Osteocyte (in vitro differentiated cells): Measurements from ENCODE around the gene RNF217. TPM values are rescaled to one million over a fixed set of nuclear protein-coding genes. Genes with fewer than 3 reads are reported as not detected.

Experiments
- DNase-seq: peaks from one replicate; pipeline ENCODE4 v3.0.0; 2021; ENCODE audit warnings: mixed read lengths; ENCODE audit not compliant: unreplicated experiment; ENCODE audit errors: extremely low spot score
- H3K27ac Mint-ChIP-seq: one replicate; pipeline ENCODE4 v1.8.0; 2021; ENCODE audit warnings: mild to moderate bottlenecking, mixed read lengths; ENCODE audit not compliant: unreplicated experiment
- H3K27me3 Mint-ChIP-seq: one replicate; pipeline ENCODE4 v1.8.0; 2021; ENCODE audit warnings: mixed read lengths; ENCODE audit not compliant: unreplicated experiment
- H3K36me3 Mint-ChIP-seq: one replicate; pipeline ENCODE4 v1.8.0; 2021; ENCODE audit warnings: mixed read lengths; ENCODE audit not compliant: unreplicated experiment
- H3K4me1 Mint-ChIP-seq: one replicate; pipeline ENCODE4 v1.8.0; 2021; ENCODE audit warnings: mixed read lengths; ENCODE audit not compliant: unreplicated experiment
- H3K4me3 Mint-ChIP-seq: one replicate; pipeline ENCODE4 v1.8.0; 2021; ENCODE audit warnings: mild to moderate bottlenecking, moderate library complexity, mixed read lengths; ENCODE audit not compliant: unreplicated experiment
- H3K9me3 Mint-ChIP-seq: one replicate; pipeline ENCODE4 v1.8.0; 2021; ENCODE audit warnings: mixed read lengths; ENCODE audit not compliant: unreplicated experiment
- CTCF ChIP-seq: fragments of 200-600 bp; sonication (generic); IDR thresholded peaks from 2 replicates; pipeline ENCODE4 v1.5.0; 2021; ENCODE audit warnings: antibody characterized with exemption, mild to moderate bottlenecking, moderate library complexity
- total RNA-seq: library from RNA; stranded (reverse); gene quantifications from 2 replicates; pipeline ENCODE4 v1.2.1, GENCODE V29; 2021

The RNF217 gene
- total RNA-seq, 1 donor from 2014 or later = 75.7 TPM

GRCh38 chr6:125107896-125108295, 145.7 kb downstream of the RNF217 start:
- no peak for DNase-seq
- no peak for TF ChIP-seq CTCF
- no peaks in the 10 kb centered on the region for H3K27me3 Mint-ChIP-seq
- peaks cover 28% of the 10 kb centered on the region for H3K36me3 Mint-ChIP-seq
- H3K4me3 Mint-ChIP-seq = no peak overlapping the region
- peaks cover 46% of the 10 kb centered on the region for H3K9me3 Mint-ChIP-seq
- no peak overlapping the region for H3K27ac Mint-ChIP-seq
- peaks cover 22% of the 10 kb centered on the region for H3K4me1 Mint-ChIP-seq

GRCh38 chr6:125110056-125110455, 147.8 kb downstream of the RNF217 start:
- Mint-ChIP-seq H3K4me3 (no peak overlapping the region), H3K27me3 (no peaks in the 10 kb centered on the region), H3K9me3 (peaks cover 46% of the 10 kb centered on the region), H3K36me3 (peaks cover 28% of the 10 kb centered on the region), H3K27ac (no peak overlapping the region), H3K4me1 (peaks cover 1% of the 10 kb centered on the region)
- TF ChIP-seq CTCF = no peak
- DNase-seq = no peak

DNA sequence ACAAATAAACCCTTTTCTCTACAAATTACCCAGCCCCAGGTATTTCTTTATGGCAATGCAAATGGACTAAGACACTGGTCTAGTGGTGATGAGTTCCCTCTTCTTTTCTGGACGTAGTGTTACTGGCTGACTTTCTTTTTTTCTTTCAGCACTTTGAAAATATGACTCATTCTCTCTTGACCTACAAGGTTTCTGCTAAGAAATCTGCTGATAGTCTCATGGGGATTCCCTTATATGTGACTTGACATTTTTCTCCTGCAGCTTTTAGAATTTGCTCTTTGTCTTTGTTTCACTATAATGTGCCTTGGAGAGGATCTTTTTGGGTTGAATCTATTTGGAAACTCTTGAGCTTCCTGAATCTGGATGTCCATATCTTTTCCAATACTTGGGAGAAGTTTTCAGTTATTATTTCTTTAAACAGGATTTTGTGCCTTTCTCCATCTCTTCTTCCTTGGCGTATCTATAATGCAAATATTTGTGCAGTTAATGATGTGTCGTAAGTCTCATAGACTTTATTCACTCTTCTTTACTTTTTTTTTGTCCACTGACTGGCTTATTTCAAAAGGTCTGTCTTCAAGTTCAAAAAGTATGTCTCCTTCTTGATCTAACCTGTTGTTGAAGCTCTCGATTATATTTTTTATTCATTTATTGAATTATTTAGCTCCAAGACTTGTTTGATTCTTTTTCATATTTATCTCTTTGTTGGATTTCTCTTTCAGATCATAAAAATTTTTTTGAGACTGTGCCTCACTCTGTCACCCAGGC, 149.2 kb downstream of the RNF217 start:
- no peak overlapping the region for H3K27ac Mint-ChIP-seq
- no peak for DNase-seq
- H3K9me3 Mint-ChIP-seq = peaks cover 46% of the 10 kb centered on the region
- no peaks in the 10 kb centered on the region for H3K4me1 Mint-ChIP-seq
- H3K27me3 Mint-ChIP-seq = no peaks in the 10 kb centered on the region
- no peak for TF ChIP-seq CTCF
- no peak overlapping the region for H3K4me3 Mint-ChIP-seq
- peaks cover 28% of the 10 kb centered on the region for H3K36me3 Mint-ChIP-seq

GRCh38 chr6:125112934-125113333, 150.7 kb downstream of the RNF217 start:
- Mint-ChIP-seq H3K36me3 (peaks cover 28% of the 10 kb centered on the region), H3K27me3 (no peaks in the 10 kb centered on the region), H3K4me1 (no peaks in the 10 kb centered on the region), H3K4me3 (no peak overlapping the region), H3K9me3 (peaks cover 39% of the 10 kb centered on the region), H3K27ac (no peak overlapping the region)
- TF ChIP-seq CTCF = no peak
- no peak for DNase-seq

DNA sequence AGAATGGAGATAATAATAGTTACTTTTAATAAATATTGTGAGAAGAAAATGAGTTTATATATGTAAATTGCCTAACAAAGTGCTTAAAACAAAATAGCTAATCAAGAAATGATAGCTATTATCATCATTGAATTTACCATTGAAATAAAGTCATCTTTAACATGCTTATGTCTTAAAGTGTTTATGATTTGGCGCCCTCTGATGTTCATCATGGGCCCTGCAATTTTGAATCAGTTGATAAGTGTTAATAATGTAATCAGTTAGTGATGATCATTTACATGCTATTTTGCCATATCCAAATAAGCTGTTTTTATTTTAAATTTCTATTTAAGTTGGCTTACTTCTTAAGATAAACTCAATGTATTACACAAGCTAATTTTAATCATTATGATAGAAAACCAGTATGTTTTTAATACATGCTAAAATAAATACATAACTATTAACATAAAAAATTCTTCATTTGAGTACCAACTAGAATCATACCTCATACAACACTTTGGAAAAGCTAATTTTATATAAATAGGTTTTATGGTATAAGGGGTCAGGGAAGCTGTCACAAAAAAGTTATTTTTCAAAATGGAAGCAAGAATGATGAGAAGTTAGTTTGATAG, 152.1 kb downstream of the RNF217 start:
- Mint-ChIP-seq H3K4me3 (no peak overlapping the region), H3K36me3 (peaks cover 26% of the 10 kb centered on the region), H3K27me3 (no peaks in the 10 kb centered on the region), H3K4me1 (no peaks in the 10 kb centered on the region), H3K27ac (no peak overlapping the region), H3K9me3 (peaks cover 28% of the 10 kb centered on the region)
- TF ChIP-seq CTCF = peak; percentile 89
- DNase-seq = no peak
